ENCODE measurements around the gene PYM1. TPM values are rescaled to one million over a fixed set of nuclear protein-coding genes. Genes with fewer than 3 reads are reported as not detected.
A peak's percentile ranks its signal among the peaks of the same experiment; 100 is the strongest.

Gene PYM1
- total RNA-seq, 6 experiments from 2014 or later = 16.5 to 36.4 (median 20.9) TPM

DNA sequence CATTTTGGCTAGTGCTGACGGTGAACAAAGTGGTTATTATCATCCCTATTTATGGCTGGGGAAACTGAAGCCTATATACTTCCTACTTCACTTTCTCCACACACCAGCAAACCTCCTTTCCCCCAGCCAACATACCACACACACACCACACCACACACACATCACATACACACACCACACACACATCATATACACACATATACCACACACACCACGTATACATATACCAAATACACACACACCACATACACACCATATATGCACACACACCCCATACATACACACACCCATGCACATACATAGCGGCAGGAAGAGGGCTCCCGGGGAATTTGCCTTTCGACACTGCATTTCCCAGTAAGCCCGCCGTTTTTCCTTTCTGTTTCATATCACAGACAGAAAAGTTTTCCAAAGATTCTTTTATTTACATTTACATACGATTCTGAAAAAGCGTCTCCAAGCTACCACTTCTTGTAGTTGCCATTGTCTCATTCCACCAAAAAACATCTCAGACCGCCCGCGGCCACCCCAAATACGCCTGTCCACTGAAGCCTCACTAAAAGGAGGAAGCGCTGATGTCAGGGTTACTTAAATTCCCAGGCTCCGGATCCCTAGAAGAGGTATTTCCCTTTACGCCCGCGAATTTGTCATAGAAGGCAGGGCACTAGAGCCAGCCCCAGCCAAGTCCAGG lies 45.4 kb upstream of the PYM1 start:
- DNase-seq (no peak), ATAC-seq (peak in 1 of 4 donors; percentile 1)
- Histone ChIP-seq H3K36me3 (no peaks in the 10 kb centered on the region), H3K4me3 (peak overlapping the region; percentile 34 to 67 (median 56)), H3K27ac (peak overlapping the region; percentile 80 to 83 (median 81)), H3K4me1 (peaks cover 0 to 16% (median 5%) of the 10 kb centered on the region in 4 donors), H3K9me3 (no peaks in the 10 kb centered on the region), H3K27me3 (no peaks in the 10 kb centered on the region)
- peak; percentile 74 for TF ChIP-seq POLR2A (IDR thresholded peaks at IDR 0.05)
- TF ChIP-seq, protein P1, sequence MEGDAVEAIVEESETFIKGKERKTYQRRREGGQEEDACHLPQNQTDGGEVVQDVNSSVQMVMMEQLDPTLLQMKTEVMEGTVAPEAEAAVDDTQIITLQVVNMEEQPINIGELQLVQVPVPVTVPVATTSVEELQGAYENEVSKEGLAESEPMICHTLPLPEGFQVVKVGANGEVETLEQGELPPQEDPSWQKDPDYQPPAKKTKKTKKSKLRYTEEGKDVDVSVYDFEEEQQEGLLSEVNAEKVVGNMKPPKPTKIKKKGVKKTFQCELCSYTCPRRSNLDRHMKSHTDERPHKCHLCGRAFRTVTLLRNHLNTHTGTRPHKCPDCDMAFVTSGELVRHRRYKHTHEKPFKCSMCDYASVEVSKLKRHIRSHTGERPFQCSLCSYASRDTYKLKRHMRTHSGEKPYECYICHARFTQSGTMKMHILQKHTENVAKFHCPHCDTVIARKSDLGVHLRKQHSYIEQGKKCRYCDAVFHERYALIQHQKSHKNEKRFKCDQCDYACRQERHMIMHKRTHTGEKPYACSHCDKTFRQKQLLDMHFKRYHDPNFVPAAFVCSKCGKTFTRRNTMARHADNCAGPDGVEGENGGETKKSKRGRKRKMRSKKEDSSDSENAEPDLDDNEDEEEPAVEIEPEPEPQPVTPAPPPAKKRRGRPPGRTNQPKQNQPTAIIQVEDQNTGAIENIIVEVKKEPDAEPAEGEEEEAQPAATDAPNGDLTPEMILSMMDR (IDR thresholded peaks at IDR 0.05) = no peak
- intact Hi-C loops (cut with DNase I) = no loop called here
- 3% methylated on average over 14 of the region's 18 CpGs for WGBS (ENCODE audit: insufficient coverage, low coverage, low lambda C conversion rate, missing lambda C conversion rate)

GRCh38 chr12:55972456-55972855 lies 44.8 kb upstream of the PYM1 start:
- DNase-seq (no peak), ATAC-seq (no peak)
- 13% methylated on average over 1 of the region's 1 CpG for WGBS (ENCODE audit: insufficient coverage, low coverage, low lambda C conversion rate, missing lambda C conversion rate)
- H3K27me3 ChIP-seq = no peaks in the 10 kb centered on the region
- no peaks in the 10 kb centered on the region for H3K36me3 ChIP-seq
- H3K27ac ChIP-seq = peak overlapping the region; percentile 80 to 83 (median 81)
- H3K9me3 ChIP-seq = no peaks in the 10 kb centered on the region
- H3K4me3 ChIP-seq = peak overlapping the region; percentile 34 to 67 (median 56)
- intact Hi-C loops (cut with DNase I) = no loop called here
- H3K4me1 ChIP-seq = peaks cover 0 to 19% (median 5%) of the 10 kb centered on the region in 4 donors
- TF ChIP-seq POLR2A (IDR thresholded peaks at IDR 0.05) = no peak

DNA sequence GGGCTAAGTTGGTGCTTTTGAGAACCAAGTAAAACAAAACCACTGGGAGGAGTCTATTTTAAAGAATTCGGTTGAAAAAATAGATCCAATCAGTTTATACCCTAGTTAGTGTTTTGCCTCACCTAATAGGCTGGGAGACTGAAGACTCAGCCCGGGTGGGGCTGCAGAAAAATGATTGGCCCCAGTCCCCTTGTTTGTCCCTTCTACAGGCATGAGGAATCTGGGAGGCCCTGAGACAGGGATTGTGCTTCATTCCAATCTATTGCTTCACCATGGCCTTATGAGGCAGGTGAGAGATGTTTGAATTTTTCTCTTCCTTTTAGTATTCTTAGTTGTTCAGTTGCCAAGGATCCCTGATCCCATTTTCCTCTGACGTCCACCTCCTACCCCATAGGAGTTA lies 44.3 kb upstream of the PYM1 start:
- peak overlapping the region; percentile 80 to 83 (median 81) for H3K27ac ChIP-seq
- ATAC-seq (no peak), DNase-seq (no peak)
- no peaks in the 10 kb centered on the region for H3K27me3 ChIP-seq
- H3K4me3 ChIP-seq = no peak overlapping the region
- 23% methylated on average over 2 of the region's 3 CpGs for WGBS (ENCODE audit: insufficient coverage, low coverage, low lambda C conversion rate, missing lambda C conversion rate)
- TF ChIP-seq, protein P1 (IDR thresholded peaks at IDR 0.05) = no peak
- TF ChIP-seq POLR2A (IDR thresholded peaks at IDR 0.05) = no peak
- H3K36me3 ChIP-seq = no peaks in the 10 kb centered on the region
- H3K4me1 ChIP-seq = peaks cover 0 to 23% (median 5%) of the 10 kb centered on the region in 4 donors
- H3K9me3 ChIP-seq = no peaks in the 10 kb centered on the region
- intact Hi-C loops (cut with DNase I) = no loop called here

GRCh38 chr12:55970775-55971174 lies 43.1 kb upstream of the PYM1 start:
- WGBS (ENCODE audit: insufficient coverage, low coverage, low lambda C conversion rate, missing lambda C conversion rate) = 83% methylated on average over 5 of the region's 7 CpGs
- TF ChIP-seq, protein P1 (IDR thresholded peaks at IDR 0.05) = no peak
- TF ChIP-seq POLR2A (IDR thresholded peaks at IDR 0.05) = no peak
- intact Hi-C loops (cut with DNase I) = no loop called here
- Histone ChIP-seq H3K4me1 (peaks cover 0 to 28% (median 7%) of the 10 kb centered on the region in 4 donors), H3K36me3 (no peaks in the 10 kb centered on the region), H3K27me3 (no peaks in the 10 kb centered on the region), H3K27ac (no peak overlapping the region), H3K4me3 (no peak overlapping the region), H3K9me3 (no peaks in the 10 kb centered on the region)
- no peak for DNase-seq
- ATAC-seq = no peak

- H3K27me3 ChIP-seq = no peaks in the 10 kb centered on the region
- peaks cover 0 to 19% (median 7%) of the 10 kb centered on the region in 4 donors for H3K4me1 ChIP-seq
- H3K9me3 ChIP-seq = no peaks in the 10 kb centered on the region
- no CpG with 5 or more reads among the region's 4 CpGs for WGBS (ENCODE audit: insufficient coverage, low coverage, low lambda C conversion rate, missing lambda C conversion rate)
- H3K36me3 ChIP-seq = no peaks in the 10 kb centered on the region
- ATAC-seq = no peak
- intact Hi-C loops (cut with DNase I) = no loop called here
- TF ChIP-seq, protein P1 (IDR thresholded peaks at IDR 0.05) = no peak
- TF ChIP-seq POLR2A (IDR thresholded peaks at IDR 0.05) = no peak
- no peak overlapping the region for H3K4me3 ChIP-seq
- no peak for DNase-seq
- no peak overlapping the region for H3K27ac ChIP-seq
Observed at GRCh38 chr12:55969356-55969755, 41.7 kb upstream of the PYM1 start.
